ENCODE results near the gene LDHA.
"Not testable (repeated sequence)": the region's sequence is repeated elsewhere in the genome, so short reads cannot be mapped to it uniquely, and the experiment has no call there.

Gene LDHA

GRCh38 chr11:18404062-18404461, 9.7 kb downstream of the LDHA start:
- in situ Hi-C loops (cut with MboI; ENCODE audit: low sequenced_read_pairs, unreplicated experiment), result no loop called here
- TF ChIP-seq CTCF (IDR thresholded peaks at IDR 0.05; ENCODE audit: borderline replicate concordance, control extremely low read depth, extremely low read depth, insufficient read depth, missing control alignments), result no peak
- no peak for DNase-seq (ENCODE audit: low spot score)

- in situ Hi-C loops (cut with MboI; ENCODE audit: low sequenced_read_pairs, unreplicated experiment); DNase-seq (ENCODE audit: low spot score): not testable (repeated sequence)
Observed at GRCh38 chr11:18407400-18407799, 13.0 kb downstream of the LDHA start.

- in situ Hi-C loops (cut with MboI; ENCODE audit: low sequenced_read_pairs, unreplicated experiment), result no loop called here
- DNase-seq (ENCODE audit: low spot score), result no peak
- TF ChIP-seq CTCF (IDR thresholded peaks at IDR 0.05; ENCODE audit: borderline replicate concordance, control extremely low read depth, extremely low read depth, insufficient read depth, missing control alignments), result no peak
Observed at GRCh38 chr11:18408558-18409291, 14.4 kb downstream of the LDHA start.

GRCh38 chr11:18416459-18416858, 22.1 kb downstream of the LDHA start:
- TF ChIP-seq CTCF (IDR thresholded peaks at IDR 0.05; ENCODE audit: borderline replicate concordance, control extremely low read depth, extremely low read depth, insufficient read depth, missing control alignments), result no peak
- in situ Hi-C loops (cut with MboI; ENCODE audit: low sequenced_read_pairs, unreplicated experiment), result no loop called here

GRCh38 chr11:18419040-18419439, 24.7 kb downstream of the LDHA start:
- in situ Hi-C loops (cut with MboI; ENCODE audit: low sequenced_read_pairs, unreplicated experiment), result no loop called here
- no peak for TF ChIP-seq CTCF (IDR thresholded peaks at IDR 0.05; ENCODE audit: borderline replicate concordance, control extremely low read depth, extremely low read depth, insufficient read depth, missing control alignments)
- no peak for DNase-seq (ENCODE audit: low spot score)

More at GRCh38 chr11:18416459-18416858, 22.1 kb downstream of the LDHA start:
- no peak for DNase-seq (ENCODE audit: low spot score)

- no peak for TF ChIP-seq CTCF (IDR thresholded peaks at IDR 0.05; ENCODE audit: borderline replicate concordance, control extremely low read depth, extremely low read depth, insufficient read depth, missing control alignments)
- DNase-seq (ENCODE audit: low spot score), result no peak
- in situ Hi-C loops (cut with MboI; ENCODE audit: low sequenced_read_pairs, unreplicated experiment), result no loop called here
Observed at GRCh38 chr11:18420067-18420466, 25.7 kb downstream of the LDHA start.

- DNase-seq (ENCODE audit: low spot score), result no peak
- TF ChIP-seq CTCF (IDR thresholded peaks at IDR 0.05; ENCODE audit: borderline replicate concordance, control extremely low read depth, extremely low read depth, insufficient read depth, missing control alignments), result no peak
- in situ Hi-C loops (cut with MboI; ENCODE audit: low sequenced_read_pairs, unreplicated experiment), result no loop called here
Observed at GRCh38 chr11:18427240-18427639, 32.9 kb downstream of the LDHA start.

Data from GM13976 (cell line).